ENCODE measurements around the gene HPGDS. TPM values are rescaled to one million over a fixed set of nuclear protein-coding genes. Genes with fewer than 3 reads are reported as not detected.

The HPGDS gene
- total and polyA plus RNA-seq, 2 experiments from 2014 or later, result not detected

DNA sequence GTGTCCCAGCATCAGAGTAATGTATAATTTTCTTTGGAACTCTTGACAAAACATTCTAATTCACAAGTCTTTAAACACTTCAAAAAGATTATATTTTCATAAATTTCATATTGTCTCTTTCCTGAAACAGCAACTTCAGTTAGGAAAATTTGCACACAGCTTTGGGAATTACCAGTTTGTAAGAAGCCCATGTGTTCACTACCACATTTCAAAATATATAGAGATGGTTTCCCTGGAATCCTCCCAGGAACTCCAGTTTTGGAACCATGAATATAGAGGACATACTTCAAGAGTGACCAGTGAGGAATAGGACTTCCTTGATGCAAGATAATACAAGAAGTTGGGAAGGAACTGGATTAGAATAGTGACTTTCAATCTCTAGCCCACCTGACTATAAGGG is 28.7 kb upstream of the HPGDS start:
- no peak for ATAC-seq
- no peaks in the 10 kb centered on the region for H3K4me1 ChIP-seq (ENCODE audit: insufficient read depth)
- no peak for TF ChIP-seq STAT1 (IDR thresholded peaks at IDR 0.05; ENCODE audit: unreplicated experiment)
- no peak for TF ChIP-seq ZNF331 (CRISPR knock-in tag; IDR thresholded peaks at IDR 0.05; ENCODE audit: low read depth)
- no peak for DNase-seq (ENCODE audit: low spot score)
- H3K4me1 Mint-ChIP-seq, result 0 out of 3 replicates have a peak, but pooled peaks cover 2% of the 10 kb centered on the region
- H3K27me3 Mint-ChIP-seq (ENCODE audit: insufficient read depth, low read depth, poor library complexity), result peaks cover 4% of the 10 kb centered on the region
- H3F3A ChIP-seq (replicated peaks; ENCODE audit: low read depth), result no peaks in the 10 kb centered on the region
- no peak overlapping the region for H2AFZ ChIP-seq
- no peak overlapping the region for H3K4me2 ChIP-seq
- no peak overlapping the region for H3K4me3 Mint-ChIP-seq
- H3K27ac Mint-ChIP-seq, result no peak overlapping the region
- no peaks in the 10 kb centered on the region for H3K27me3 ChIP-seq (ENCODE audit: insufficient read depth)
- no peaks in the 10 kb centered on the region for H3K79me2 ChIP-seq (replicated peaks; ENCODE audit: insufficient read depth)
- H4K20me1 ChIP-seq (replicated peaks; ENCODE audit: insufficient read depth), result no peaks in the 10 kb centered on the region
- H3K36me3 Mint-ChIP-seq (ENCODE audit: low read depth), result no peaks in the 10 kb centered on the region
- H3K36me3 ChIP-seq (ENCODE audit: insufficient read depth), result no peaks in the 10 kb centered on the region
- no peaks in the 10 kb centered on the region; the same call in 1 of the 2 replicates for H3K9me2 ChIP-seq (ENCODE audit: insufficient read depth)
- no peak overlapping the region for H3K4me3 ChIP-seq
- peaks cover 2% of the 10 kb centered on the region; the same call in 1 of the 3 replicates for H3K9me3 Mint-ChIP-seq
- H3K27ac ChIP-seq (ENCODE audit: low read depth), result no peak overlapping the region

DNA sequence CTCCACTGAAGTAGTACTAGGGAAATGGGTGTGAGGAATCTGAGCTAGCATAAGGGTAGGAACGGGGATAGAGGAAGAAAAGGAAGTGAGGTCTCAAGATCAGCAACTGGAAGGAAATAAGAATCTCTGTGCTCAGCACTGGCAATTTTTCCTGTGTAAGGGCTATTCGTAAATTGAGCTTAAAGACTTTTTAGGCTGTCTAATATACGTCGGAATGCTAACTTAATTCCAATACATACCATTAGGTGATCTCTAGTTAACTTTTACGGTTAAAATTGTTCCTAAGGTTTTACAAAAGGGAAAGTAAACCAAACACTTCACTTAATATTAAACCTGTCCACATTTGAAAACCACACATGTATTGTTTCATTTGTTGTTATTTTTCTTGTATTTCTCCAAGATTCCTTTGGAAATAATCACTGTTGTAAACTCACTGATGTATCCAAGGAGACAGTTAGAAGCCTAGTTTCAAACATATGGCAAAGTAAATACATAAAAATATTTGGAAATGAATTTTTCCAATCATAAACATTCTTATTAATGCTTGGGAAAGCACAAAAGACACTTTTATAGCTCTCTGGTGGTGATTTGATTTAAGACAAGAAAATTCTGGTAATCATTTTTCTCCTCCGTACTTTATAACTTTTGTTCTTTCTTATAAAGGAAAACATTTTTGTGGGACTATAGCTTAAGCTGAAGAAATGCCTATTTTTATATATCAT is 28.1 kb upstream of the HPGDS start:
- ATAC-seq, result no peak
- no peak for TF ChIP-seq CREB1 (CRISPR knock-in tag; IDR thresholded peaks at IDR 0.05; ENCODE audit: low read depth)
- TF ChIP-seq POLR2AphosphoS5 (IDR thresholded peaks at IDR 0.05; ENCODE audit: low read depth), result no peak
- TF ChIP-seq EZH2 (IDR thresholded peaks at IDR 0.05; ENCODE audit: low read depth, unreplicated experiment), result no peak
- TF ChIP-seq, protein P1, sequence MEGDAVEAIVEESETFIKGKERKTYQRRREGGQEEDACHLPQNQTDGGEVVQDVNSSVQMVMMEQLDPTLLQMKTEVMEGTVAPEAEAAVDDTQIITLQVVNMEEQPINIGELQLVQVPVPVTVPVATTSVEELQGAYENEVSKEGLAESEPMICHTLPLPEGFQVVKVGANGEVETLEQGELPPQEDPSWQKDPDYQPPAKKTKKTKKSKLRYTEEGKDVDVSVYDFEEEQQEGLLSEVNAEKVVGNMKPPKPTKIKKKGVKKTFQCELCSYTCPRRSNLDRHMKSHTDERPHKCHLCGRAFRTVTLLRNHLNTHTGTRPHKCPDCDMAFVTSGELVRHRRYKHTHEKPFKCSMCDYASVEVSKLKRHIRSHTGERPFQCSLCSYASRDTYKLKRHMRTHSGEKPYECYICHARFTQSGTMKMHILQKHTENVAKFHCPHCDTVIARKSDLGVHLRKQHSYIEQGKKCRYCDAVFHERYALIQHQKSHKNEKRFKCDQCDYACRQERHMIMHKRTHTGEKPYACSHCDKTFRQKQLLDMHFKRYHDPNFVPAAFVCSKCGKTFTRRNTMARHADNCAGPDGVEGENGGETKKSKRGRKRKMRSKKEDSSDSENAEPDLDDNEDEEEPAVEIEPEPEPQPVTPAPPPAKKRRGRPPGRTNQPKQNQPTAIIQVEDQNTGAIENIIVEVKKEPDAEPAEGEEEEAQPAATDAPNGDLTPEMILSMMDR (conservative IDR thresholded peaks at IDR 0.05; ENCODE audit: low read depth in 2 of 2), result no peak
- TF ChIP-seq JUNB (IDR thresholded peaks at IDR 0.05; ENCODE audit: unreplicated experiment), result no peak
- no peak for TF ChIP-seq STAT1 (IDR thresholded peaks at IDR 0.05; ENCODE audit: unreplicated experiment)
- TF ChIP-seq, protein P2, sequence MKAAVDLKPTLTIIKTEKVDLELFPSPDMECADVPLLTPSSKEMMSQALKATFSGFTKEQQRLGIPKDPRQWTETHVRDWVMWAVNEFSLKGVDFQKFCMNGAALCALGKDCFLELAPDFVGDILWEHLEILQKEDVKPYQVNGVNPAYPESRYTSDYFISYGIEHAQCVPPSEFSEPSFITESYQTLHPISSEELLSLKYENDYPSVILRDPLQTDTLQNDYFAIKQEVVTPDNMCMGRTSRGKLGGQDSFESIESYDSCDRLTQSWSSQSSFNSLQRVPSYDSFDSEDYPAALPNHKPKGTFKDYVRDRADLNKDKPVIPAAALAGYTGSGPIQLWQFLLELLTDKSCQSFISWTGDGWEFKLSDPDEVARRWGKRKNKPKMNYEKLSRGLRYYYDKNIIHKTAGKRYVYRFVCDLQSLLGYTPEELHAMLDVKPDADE (IDR thresholded peaks at IDR 0.05), result no peak
- TF ChIP-seq, protein P3, sequence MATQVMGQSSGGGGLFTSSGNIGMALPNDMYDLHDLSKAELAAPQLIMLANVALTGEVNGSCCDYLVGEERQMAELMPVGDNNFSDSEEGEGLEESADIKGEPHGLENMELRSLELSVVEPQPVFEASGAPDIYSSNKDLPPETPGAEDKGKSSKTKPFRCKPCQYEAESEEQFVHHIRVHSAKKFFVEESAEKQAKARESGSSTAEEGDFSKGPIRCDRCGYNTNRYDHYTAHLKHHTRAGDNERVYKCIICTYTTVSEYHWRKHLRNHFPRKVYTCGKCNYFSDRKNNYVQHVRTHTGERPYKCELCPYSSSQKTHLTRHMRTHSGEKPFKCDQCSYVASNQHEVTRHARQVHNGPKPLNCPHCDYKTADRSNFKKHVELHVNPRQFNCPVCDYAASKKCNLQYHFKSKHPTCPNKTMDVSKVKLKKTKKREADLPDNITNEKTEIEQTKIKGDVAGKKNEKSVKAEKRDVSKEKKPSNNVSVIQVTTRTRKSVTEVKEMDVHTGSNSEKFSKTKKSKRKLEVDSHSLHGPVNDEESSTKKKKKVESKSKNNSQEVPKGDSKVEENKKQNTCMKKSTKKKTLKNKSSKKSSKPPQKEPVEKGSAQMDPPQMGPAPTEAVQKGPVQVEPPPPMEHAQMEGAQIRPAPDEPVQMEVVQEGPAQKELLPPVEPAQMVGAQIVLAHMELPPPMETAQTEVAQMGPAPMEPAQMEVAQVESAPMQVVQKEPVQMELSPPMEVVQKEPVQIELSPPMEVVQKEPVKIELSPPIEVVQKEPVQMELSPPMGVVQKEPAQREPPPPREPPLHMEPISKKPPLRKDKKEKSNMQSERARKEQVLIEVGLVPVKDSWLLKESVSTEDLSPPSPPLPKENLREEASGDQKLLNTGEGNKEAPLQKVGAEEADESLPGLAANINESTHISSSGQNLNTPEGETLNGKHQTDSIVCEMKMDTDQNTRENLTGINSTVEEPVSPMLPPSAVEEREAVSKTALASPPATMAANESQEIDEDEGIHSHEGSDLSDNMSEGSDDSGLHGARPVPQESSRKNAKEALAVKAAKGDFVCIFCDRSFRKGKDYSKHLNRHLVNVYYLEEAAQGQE (IDR thresholded peaks at IDR 0.05; ENCODE audit: unreplicated experiment), result no peak

More for the DNA sequence above, 28.1 kb upstream of the HPGDS start:
- Histone ChIP-seq H3K79me2 (replicated peaks; ENCODE audit: insufficient read depth) (no peaks in the 10 kb centered on the region), H3K27ac (ENCODE audit: low read depth) (no peak overlapping the region), H3K9me2 (ENCODE audit: insufficient read depth) (no peaks in the 10 kb centered on the region; the same call in 1 of the 2 replicates), H2AFZ (no peak overlapping the region), H3K4me3 (no peak overlapping the region), H3K4me1 (ENCODE audit: insufficient read depth) (no peaks in the 10 kb centered on the region), H3F3A (replicated peaks; ENCODE audit: low read depth) (no peaks in the 10 kb centered on the region), H3K36me3 (ENCODE audit: insufficient read depth) (no peaks in the 10 kb centered on the region), H3K4me2 (no peak overlapping the region), H4K20me1 (replicated peaks; ENCODE audit: insufficient read depth) (no peaks in the 10 kb centered on the region), H3K27me3 (ENCODE audit: insufficient read depth) (no peaks in the 10 kb centered on the region)
- H3K4me3 Mint-ChIP-seq, result no peak overlapping the region
- DNase-seq (ENCODE audit: low spot score), result no peak
- no peaks in the 10 kb centered on the region for H3K36me3 Mint-ChIP-seq (ENCODE audit: low read depth)
- H3K9me3 Mint-ChIP-seq, result peaks cover 2% of the 10 kb centered on the region; the same call in 1 of the 3 replicates
- H3K4me1 Mint-ChIP-seq, result 0 out of 3 replicates have a peak, but pooled peaks cover 2% of the 10 kb centered on the region
- no peak overlapping the region for H3K27ac Mint-ChIP-seq
- peaks cover 4% of the 10 kb centered on the region for H3K27me3 Mint-ChIP-seq (ENCODE audit: insufficient read depth, low read depth, poor library complexity)

All from GM23338 (cell line).